Heart left ventricle (tissue), 16 donors: ENCODE measurements around the gene CCDC60. TPM values are rescaled to one million over a fixed set of nuclear protein-coding genes. Genes with fewer than 3 reads are reported as not detected.
A peak's percentile ranks its signal among the peaks of the same experiment; 100 is the strongest.

Experiments used
- ATAC-seq, 4 donors: fragments of 200-7000 bp; cut with Tn5 transposase; one replicate each; pipeline ENCODE4 v1.9.1; 2020 to 2022; ENCODE audit warnings: moderate library complexity in 4 of 4, mild to moderate bottlenecking in 3 of 4, moderate number of reproducible peaks in 1 of 4
- DNase-seq, 5 donors: peaks; one replicate each; pipeline ENCODE4 v3.0.0-alpha.2; 2020
- H3K27ac ChIP-seq, 12 donors: fragments of 200-600 bp; sonication (generic) in 4 of 12; one replicate each; pipeline versions ENCODE4 v1.5.0 to v1.8.0; 2016 to 2022; ENCODE audit warnings: mild to moderate bottlenecking in 2 of 12
- H3K27me3 ChIP-seq, 9 donors: fragments of 200-600 bp; sonication (generic) in 2 of 9; one replicate each; pipeline versions ENCODE4 v1.5.1 to v1.8.0; 2016 to 2022; ENCODE audit warnings: mild to moderate bottlenecking in 3 of 9
- H3K36me3 ChIP-seq, 9 donors: fragments of 200-600 bp; sonication (generic) in 2 of 9; one replicate each; pipeline versions ENCODE4 v1.5.0 to v1.8.0; 2018 to 2022; ENCODE audit warnings: mild to moderate bottlenecking in 2 of 9
- H3K4me1 ChIP-seq, 12 donors: fragments of 200-600 bp; sonication (generic) in 4 of 12; one replicate each; pipeline versions ENCODE4 v1.5.0 to v1.8.0; 2016 to 2022; ENCODE audit warnings: mild to moderate bottlenecking in 3 of 12
- H3K4me3 ChIP-seq, 12 donors: fragments of 200-600 bp; sonication (generic) in 4 of 12; one replicate each; pipeline versions ENCODE4 v1.5.0 to v1.8.0; 2017 to 2022; ENCODE audit warnings: mild to moderate bottlenecking in 9 of 12, moderate library complexity in 4 of 12
- H3K9me3 ChIP-seq, 12 donors: fragments of 200-600 bp; sonication (generic) in 4 of 12; one replicate each; pipeline versions ENCODE4 v1.5.0 to v1.8.0; 2016 to 2022; ENCODE audit warnings: mild to moderate bottlenecking in 1 of 12
- CTCF ChIP-seq, 12 donors: fragments of 200-600 bp; sonication (generic) in 4 of 12; IDR thresholded peaks; one replicate each; pipeline versions ENCODE4 v1.5.0 to v1.8.0; 2018 to 2022; ENCODE audit warnings: antibody characterized with exemption in 12 of 12, mild to moderate bottlenecking in 5 of 12
- POLR2A ChIP-seq, 2 donors: fragments of 450-650 bp; IDR thresholded peaks; one replicate each; pipeline ENCODE4 v1.6.1; 2017; ENCODE audit warnings: antibody characterized with exemption in 2 of 2, mild to moderate bottlenecking in 2 of 2, moderate library complexity in 2 of 2
- WGBS, 4 donors: extraction: QIAGEN DNeasy Blood & Tissue Kit in 2 of 4; methylation state at CpG; one replicate each; pipeline versions ENCODE4 v1.1.5 to v1.1.7; 2013 to 2018; 5-methylcytosine and 5-hydroxymethylcytosine counted together
- intact Hi-C, 10 donors: fragments of 100-400 bp; cut with DNase I; formaldehyde crosslinking; loops; one replicate each; pipeline versions ENCODE4 v1.11.1 to v1.14.2; 2022
- polyA plus RNA-seq, 2 donors: library from polyadenylated mRNA; stranded (reverse); fragments of 200-250 nt; gene quantifications; one replicate each; pipeline ENCODE4 v1.2.3, GENCODE V29; 2013
- total RNA-seq, 9 donors: library from RNA; depleted of rRNA in 2 of 9; stranded (reverse); fragments of >200 nt in 2 of 9; fragmentation: NEBNext Ultra II Directional in 3 of 9; extraction: Animal tissue kit (Norgen Biotek cat#: 25700) in 3 of 9; gene quantifications; one replicate each; pipeline versions ENCODE4 v1.1.0 to v1.2.4, GENCODE V29; 2016 to 2023
- donor health status: ischemic (EF 13 %, LVEDD 7.1; RV severe dilation, severe dysfunction).
- donor health status: healthy with polysubstance abuse.
- donor health status: DM: no; HTN: yes; CAD: no.
- donor health status: DM: no; HTN: no; CAD: no.
- donor health status: ischemic (EF 25% LVEDD 6.9; RV normal size, moderate dysfunction).
- donor health status: ischemic (EF 25% LVEDD 5.7; RV mildly dilated, moderate dysfunction).
- donor health status: healthy.
- donor health status: DM: yes; HTN: yes; CAD: no.
- donor health status: ischemic (EF 35%, LVEDD 5.7; RV mildly dilated, moderate dysfunction).
- donor health status: nonischemic (EF 11% LVEDD 7.7; RV severe dilation, severe dysfunction).
- donor health status: DM: yes; HTN: yes; CAD: no.
- donor health status: PGD.
- donor health status: ischemic (EF 29% LVEDD 5.4; RV normal size, mild dysfunction).
- donor health status: nonischemic (EF 23%, LVEDD 6.1; RV moderate dilation, normal function).

CCDC60 gene
- total and polyA plus RNA-seq, 11 donors, result not detected

GRCh38 chr12:119375075-119375882 is 40.8 kb downstream of the CCDC60 start:
- peak in 1 of 5 donors; percentile 26 for DNase-seq
- H3K4me3 ChIP-seq, result no peak overlapping the region
- no peaks in the 10 kb centered on the region for H3K36me3 ChIP-seq
- peak in 1 of 4 donors; percentile 2 for ATAC-seq
- intact Hi-C loops, result loop anchor here in 2 of 10 donors (5.0 to 10.0 kb wide), 3 partner anchors 128 to 190 kb away; no protein-coding TSS in a partner anchor
- H3K9me3 ChIP-seq, result peaks cover 0 to 8% (median 0%) of the 10 kb centered on the region in 12 donors
- no peaks in the 10 kb centered on the region for H3K27me3 ChIP-seq
- peaks cover 0 to 50% (median 18%) of the 10 kb centered on the region in 12 donors for H3K4me1 ChIP-seq
- TF ChIP-seq POLR2A (IDR thresholded peaks at IDR 0.05) (no peak), CTCF (IDR thresholded peaks at IDR 0.05) (no peak)
- WGBS, 4 donors, result 61 to 66% (median 64%) methylated on average over 7 of the region's 7 CpGs
- peak overlapping the region in 10 of 12 donors; percentile 2 to 81 (median 48) for H3K27ac ChIP-seq

- TF ChIP-seq CTCF (IDR thresholded peaks at IDR 0.05) (no peak), POLR2A (IDR thresholded peaks at IDR 0.05) (no peak)
- H3K27ac ChIP-seq, result peak overlapping the region in 1 of 12 donors; percentile 81
- H3K4me1 ChIP-seq, result peaks cover 0 to 51% (median 18%) of the 10 kb centered on the region in 12 donors
- intact Hi-C loops, result loop anchor here in 2 of 10 donors (5.0 to 10.0 kb wide), 3 partner anchors 129 to 191 kb away; no protein-coding TSS in a partner anchor
- no peaks in the 10 kb centered on the region for H3K27me3 ChIP-seq
- DNase-seq (no peak), ATAC-seq (no peak)
- H3K36me3 ChIP-seq, result no peaks in the 10 kb centered on the region
- no peak overlapping the region for H3K4me3 ChIP-seq
- H3K9me3 ChIP-seq, result peaks cover 0 to 11% (median 0%) of the 10 kb centered on the region in 12 donors
- WGBS, 4 donors, result 17 to 41% (median 27%) methylated on average over 5 of the region's 5 CpGs
These were observed 41.3 kb downstream of the CCDC60 start for GRCh38 chr12:119375883-119376190.

GRCh38 chr12:119378903-119379302 is 44.4 kb downstream of the CCDC60 start:
- Histone ChIP-seq H3K27ac (peak overlapping the region in 10 of 12 donors; percentile 15 to 80 (median 55)), H3K36me3 (no peaks in the 10 kb centered on the region), H3K9me3 (peaks cover 0 to 11% (median 0%) of the 10 kb centered on the region in 12 donors), H3K4me3 (no peak overlapping the region), H3K27me3 (no peaks in the 10 kb centered on the region), H3K4me1 (peaks cover 0 to 52% (median 13%) of the 10 kb centered on the region in 12 donors)
- DNase-seq (no peak), ATAC-seq (peak in 2 of 4 donors; percentile 23 to 30)
- intact Hi-C loops, result loop anchor here in 2 of 10 donors (5.0 to 10.0 kb wide), 3 partner anchors 132 to 194 kb away; no protein-coding TSS in a partner anchor
- WGBS, 4 donors, result 39 to 41% (median 40%) methylated on average over 4 of the region's 4 CpGs
- no peak for TF ChIP-seq CTCF (IDR thresholded peaks at IDR 0.05)
- no peak for TF ChIP-seq POLR2A (IDR thresholded peaks at IDR 0.05)
